GM21360 (cell line): ENCODE measurements around the gene ACER3.
"Not testable (repeated sequence)": the region's sequence is repeated elsewhere in the genome, so short reads cannot be mapped to it uniquely, and the experiment has no call there.

Experiments
- ATAC-seq: cut with Tn5 transposase; IDR thresholded peaks from one replicate; pipeline ENCODE4 v1.9.1; 2021; ENCODE audit warnings: mild to moderate bottlenecking, moderate library complexity; ENCODE audit not compliant: unreplicated experiment

ACER3 gene

DNA sequence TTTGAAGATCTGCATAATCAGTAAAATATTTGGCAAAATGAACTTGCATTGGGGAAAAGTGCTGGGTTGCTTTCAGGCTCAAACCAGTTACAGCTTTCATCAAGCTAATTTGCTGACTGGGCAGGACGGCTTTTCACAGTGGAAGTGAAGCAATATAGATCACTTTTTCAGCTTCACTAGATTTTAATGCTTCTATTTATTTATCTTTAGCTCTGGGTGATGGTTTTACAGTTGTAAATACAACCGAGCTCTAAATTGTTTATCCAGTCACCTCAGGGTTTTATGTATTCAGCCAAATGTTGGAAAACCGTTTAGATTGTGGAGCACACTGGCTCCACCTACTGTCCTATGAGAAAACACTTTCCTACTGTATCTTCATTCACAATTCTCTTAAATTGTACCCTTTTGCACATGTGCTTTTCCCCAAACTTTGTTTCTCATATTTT lies 58.2 kb downstream of the ACER3 start:
- ATAC-seq = no peak

GRCh38 chr11:76919467-76919866 lies 58.7 kb downstream of the ACER3 start:
- ATAC-seq = no peak

GRCh38 chr11:76919887-76920746 lies 59.4 kb downstream of the ACER3 start:
- no peak for ATAC-seq

- no peak for ATAC-seq
These were observed 66.4 kb downstream of the ACER3 start for GRCh38 chr11:76927160-76927559.

DNA sequence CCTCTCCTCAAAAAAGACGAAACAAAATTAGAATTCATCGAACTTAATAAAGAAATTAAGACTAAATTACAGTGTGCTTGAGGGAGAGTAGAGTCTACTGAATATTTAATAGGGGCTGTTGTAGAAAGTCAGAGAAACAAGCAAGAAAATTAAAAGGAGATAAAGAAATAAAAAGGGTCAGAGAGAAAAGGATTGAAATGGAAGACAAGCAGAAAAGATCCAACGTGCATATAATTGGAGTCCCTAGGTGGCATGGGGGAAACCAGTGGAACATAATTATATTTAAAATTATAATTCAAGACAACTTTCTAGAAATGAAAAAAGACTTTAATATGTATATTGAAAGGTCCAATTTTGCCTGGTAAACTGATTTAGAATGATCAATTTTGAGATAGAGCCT lies 74.3 kb downstream of the ACER3 start:
- no peak for ATAC-seq

- no peak for ATAC-seq
These were observed 78.5 kb downstream of the ACER3 start for GRCh38 chr11:76939219-76939631.

GRCh38 chr11:76944225-76944624 lies 83.5 kb downstream of the ACER3 start:
- no peak for ATAC-seq

- no peak for ATAC-seq
These were observed 85.5 kb downstream of the ACER3 start for GRCh38 chr11:76946223-76946622.

DNA sequence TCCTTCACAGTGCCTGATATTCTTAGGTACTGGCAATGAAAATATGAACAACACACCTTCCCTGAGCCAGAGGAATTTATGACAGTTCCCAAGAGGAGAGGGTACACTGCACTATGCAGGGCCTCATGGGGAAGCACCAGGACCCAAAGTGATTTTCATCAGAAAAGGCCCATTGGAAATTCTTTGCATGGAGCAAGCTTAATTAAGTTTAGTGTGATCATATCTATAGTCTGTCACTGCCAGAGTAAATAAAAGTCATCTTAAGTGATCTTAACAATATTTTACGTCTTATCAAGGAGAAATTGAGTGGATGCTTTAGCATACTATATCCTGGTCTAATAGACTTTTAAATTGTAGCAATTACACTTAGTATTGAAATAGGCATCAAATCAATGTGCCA lies 86.5 kb downstream of the ACER3 start:
- no peak for ATAC-seq

GRCh38 chr11:76947800-76948199 lies 87.1 kb downstream of the ACER3 start:
- ATAC-seq = no peak

GRCh38 chr11:76955459-76956114 lies 94.9 kb downstream of the ACER3 start:
- ATAC-seq = no peak

GRCh38 chr11:76962583-76963416 lies 102.1 kb downstream of the ACER3 start:
- peak; percentile 87 for ATAC-seq

- not testable (repeated sequence) for ATAC-seq
These were observed 102.9 kb downstream of the ACER3 start for GRCh38 chr11:76963417-76964168.

- ATAC-seq = no peak
These were observed 111.3 kb downstream of the ACER3 start for GRCh38 chr11:76972051-76972450.

GRCh38 chr11:76974179-76974891 lies 113.6 kb downstream of the ACER3 start:
- no peak for ATAC-seq

- no peak for ATAC-seq
These were observed 114.8 kb downstream of the ACER3 start for GRCh38 chr11:76975513-76975912.

DNA sequence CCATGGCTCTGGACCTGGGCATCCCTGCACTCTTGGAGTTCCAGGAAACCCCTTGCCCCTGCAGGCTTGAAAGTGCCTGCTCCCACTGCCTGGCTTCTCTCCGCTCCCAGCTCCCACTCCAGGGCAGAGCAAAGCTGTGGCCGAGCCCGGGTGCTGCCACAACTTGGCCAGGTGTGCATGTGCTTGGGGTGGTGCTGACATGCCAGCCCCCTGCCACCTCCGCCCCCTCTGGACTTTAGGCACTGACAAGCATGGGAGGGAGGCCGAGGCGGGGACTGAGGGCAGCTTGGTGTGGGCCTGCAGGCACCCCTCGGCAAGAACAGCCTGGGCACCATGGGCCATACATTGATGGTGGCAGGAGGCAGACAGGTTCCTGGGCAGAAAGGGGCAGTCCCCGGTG lies 117.1 kb downstream of the ACER3 start:
- no peak for ATAC-seq

- ATAC-seq = no peak
These were observed 117.5 kb downstream of the ACER3 start for GRCh38 chr11:76978239-76978638.

- no peak for ATAC-seq
These were observed 118.1 kb downstream of the ACER3 start for GRCh38 chr11:76978818-76979217.

- no peak for ATAC-seq
These were observed 119.5 kb downstream of the ACER3 start for GRCh38 chr11:76980196-76980595.
